GM06990 (cell line): ENCODE data around the gene PRDM8.
"Not testable (repeated sequence)": the region's sequence is repeated elsewhere in the genome, so short reads cannot be mapped to it uniquely, and the experiment has no call there.

Experiments
- DNase-seq: peaks from one replicate; pipeline ENCODE4 v3.0.0-alpha.2; 2011; ENCODE audit not compliant: insufficient read length; ENCODE audit errors: extremely low read depth
- H3K27me3 ChIP-seq: replicated peaks from 2 replicates; pipeline ENCODE4 v1.6.0; 2011; ENCODE audit warnings: low read length; ENCODE audit not compliant: control insufficient read depth, insufficient read depth
- H3K36me3 ChIP-seq: 2 replicates; pipeline ENCODE4 v1.5.1; 2011; ENCODE audit warnings: low read length; ENCODE audit not compliant: control insufficient read depth, insufficient read depth
- H3K4me3 ChIP-seq: replicated peaks from 2 replicates; pipeline ENCODE4 v1.5.1; 2011; ENCODE audit warnings: low read depth, mild to moderate bottlenecking, control low read depth, low read length
- TF ChIP-seq, protein P1 (sequence below): IDR thresholded peaks from 2 replicates; pipeline ENCODE4 v1.5.1; 2011; ENCODE audit warnings: low read length, control low read depth, mild to moderate bottlenecking, inconsistent platforms; ENCODE audit not compliant: insufficient read depth, poor library complexity, severe bottlenecking

The PRDM8 gene

DNA sequence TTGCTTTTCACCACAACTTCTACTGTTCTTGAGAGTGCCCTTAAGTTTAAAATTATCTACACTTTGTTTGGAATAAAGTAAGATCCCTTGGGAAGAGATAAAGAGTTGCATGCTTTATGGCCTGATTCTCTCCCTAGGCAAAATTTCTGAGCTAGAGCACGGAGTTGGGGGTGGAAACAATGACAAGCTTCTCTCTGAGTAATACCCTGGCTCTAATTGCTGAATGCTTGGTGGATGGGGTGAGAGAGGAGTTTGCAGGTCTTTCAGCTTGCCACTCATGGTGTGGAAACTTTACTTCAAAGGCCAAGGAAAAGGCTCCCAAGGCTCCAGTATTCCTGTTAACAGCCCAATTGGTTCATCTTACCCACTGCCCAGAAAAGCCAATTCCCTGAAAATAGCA is 26.1 kb upstream of the PRDM8 start:
- no peaks in the 10 kb centered on the region for H3K36me3 ChIP-seq
- TF ChIP-seq, protein P1, sequence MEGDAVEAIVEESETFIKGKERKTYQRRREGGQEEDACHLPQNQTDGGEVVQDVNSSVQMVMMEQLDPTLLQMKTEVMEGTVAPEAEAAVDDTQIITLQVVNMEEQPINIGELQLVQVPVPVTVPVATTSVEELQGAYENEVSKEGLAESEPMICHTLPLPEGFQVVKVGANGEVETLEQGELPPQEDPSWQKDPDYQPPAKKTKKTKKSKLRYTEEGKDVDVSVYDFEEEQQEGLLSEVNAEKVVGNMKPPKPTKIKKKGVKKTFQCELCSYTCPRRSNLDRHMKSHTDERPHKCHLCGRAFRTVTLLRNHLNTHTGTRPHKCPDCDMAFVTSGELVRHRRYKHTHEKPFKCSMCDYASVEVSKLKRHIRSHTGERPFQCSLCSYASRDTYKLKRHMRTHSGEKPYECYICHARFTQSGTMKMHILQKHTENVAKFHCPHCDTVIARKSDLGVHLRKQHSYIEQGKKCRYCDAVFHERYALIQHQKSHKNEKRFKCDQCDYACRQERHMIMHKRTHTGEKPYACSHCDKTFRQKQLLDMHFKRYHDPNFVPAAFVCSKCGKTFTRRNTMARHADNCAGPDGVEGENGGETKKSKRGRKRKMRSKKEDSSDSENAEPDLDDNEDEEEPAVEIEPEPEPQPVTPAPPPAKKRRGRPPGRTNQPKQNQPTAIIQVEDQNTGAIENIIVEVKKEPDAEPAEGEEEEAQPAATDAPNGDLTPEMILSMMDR: no peak
- no peak overlapping the region for H3K4me3 ChIP-seq
- H3K27me3 ChIP-seq: no peaks in the 10 kb centered on the region
- DNase-seq: no peak

DNA sequence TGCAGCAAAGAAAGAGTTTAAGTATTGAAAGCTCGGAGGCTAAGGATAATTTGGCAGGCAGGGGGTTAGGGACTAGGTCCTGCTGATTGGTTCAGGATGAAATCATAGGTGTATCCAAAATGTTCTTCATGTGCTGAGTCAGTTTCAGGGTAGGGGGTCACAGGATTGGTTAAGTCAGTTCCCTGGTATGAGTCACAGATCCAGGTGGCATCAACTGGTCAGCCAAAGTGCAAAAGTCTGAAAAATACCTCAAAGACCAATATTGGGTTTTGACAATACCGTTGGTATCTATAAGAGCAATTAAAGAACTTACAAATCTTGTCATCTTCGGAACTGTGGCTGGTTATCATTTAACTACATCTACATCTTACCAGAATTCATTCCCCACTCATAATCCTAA is 25.6 kb upstream of the PRDM8 start:
- DNase-seq: no peak
- no peaks in the 10 kb centered on the region for H3K36me3 ChIP-seq
- TF ChIP-seq, protein P1: no peak
- H3K4me3 ChIP-seq: no peak overlapping the region
- H3K27me3 ChIP-seq: no peaks in the 10 kb centered on the region

DNA sequence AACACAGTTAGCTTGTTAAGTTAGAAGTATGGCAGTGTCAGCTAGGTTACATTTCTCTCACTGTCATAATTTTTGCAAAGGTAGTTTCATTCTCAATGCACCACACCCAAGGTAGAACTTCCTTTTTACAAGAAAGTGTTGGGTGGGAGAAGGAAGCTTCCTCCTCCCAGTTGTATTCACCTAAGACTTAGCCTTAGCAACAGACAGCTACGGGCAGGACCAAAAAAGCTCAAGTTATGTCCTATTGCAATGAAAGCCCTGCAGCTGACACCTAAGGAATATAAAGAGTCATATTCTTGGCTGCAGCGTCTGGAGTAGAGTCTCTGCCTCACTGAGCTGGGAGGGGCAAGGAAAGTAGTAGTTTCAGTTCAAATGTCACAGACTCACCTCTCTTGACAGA is 25.1 kb upstream of the PRDM8 start:
- H3K4me3 ChIP-seq: no peak overlapping the region
- no peaks in the 10 kb centered on the region for H3K36me3 ChIP-seq
- TF ChIP-seq, protein P1: no peak
- H3K27me3 ChIP-seq: no peaks in the 10 kb centered on the region
- peak; percentile 20 for DNase-seq

DNA sequence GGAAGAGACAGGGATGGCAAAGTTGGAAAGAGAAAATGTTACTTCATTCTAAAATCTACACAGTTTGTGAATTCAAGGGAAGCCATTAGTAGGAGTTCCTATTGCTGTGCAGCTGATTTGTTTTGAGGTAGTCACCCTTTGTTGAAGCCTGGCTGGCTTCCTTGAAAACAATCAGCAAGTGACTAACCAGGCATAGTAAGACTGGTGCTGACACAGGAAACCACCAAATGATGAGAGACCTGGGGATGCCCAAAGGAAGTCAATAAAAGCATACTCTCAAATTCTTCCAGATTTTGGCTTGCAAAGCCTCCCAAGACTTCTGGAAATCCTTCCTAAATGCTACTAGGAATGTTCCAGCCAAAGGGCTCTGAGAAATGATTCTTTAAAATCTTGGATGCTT is 23.9 kb upstream of the PRDM8 start:
- TF ChIP-seq, protein P1: no peak
- H3K27me3 ChIP-seq: no peaks in the 10 kb centered on the region
- no peak for DNase-seq
- no peak overlapping the region for H3K4me3 ChIP-seq
- H3K36me3 ChIP-seq: no peaks in the 10 kb centered on the region

DNA sequence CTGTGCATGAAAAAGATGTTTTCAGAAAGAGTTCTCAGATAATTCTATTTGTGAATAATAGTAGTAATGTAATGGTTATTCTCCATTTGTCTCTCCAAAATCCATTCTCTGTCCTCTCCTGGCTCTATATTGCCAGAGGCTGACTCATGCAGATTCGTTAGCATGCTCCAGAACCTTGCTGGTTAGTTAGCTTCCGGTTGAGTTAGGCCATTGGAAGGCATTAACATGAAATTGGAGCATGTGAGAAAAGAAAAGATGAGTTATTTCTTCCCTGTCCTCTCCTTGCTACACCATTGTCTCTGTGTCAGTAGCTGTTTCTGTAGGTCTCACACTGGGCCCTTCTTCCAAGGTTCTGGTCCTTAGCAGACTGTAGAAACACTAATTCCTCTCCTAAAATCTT is 23.5 kb upstream of the PRDM8 start:
- DNase-seq: no peak
- Histone ChIP-seq H3K36me3 (no peaks in the 10 kb centered on the region), H3K27me3 (no peaks in the 10 kb centered on the region), H3K4me3 (no peak overlapping the region)
- TF ChIP-seq, protein P1: no peak

DNA sequence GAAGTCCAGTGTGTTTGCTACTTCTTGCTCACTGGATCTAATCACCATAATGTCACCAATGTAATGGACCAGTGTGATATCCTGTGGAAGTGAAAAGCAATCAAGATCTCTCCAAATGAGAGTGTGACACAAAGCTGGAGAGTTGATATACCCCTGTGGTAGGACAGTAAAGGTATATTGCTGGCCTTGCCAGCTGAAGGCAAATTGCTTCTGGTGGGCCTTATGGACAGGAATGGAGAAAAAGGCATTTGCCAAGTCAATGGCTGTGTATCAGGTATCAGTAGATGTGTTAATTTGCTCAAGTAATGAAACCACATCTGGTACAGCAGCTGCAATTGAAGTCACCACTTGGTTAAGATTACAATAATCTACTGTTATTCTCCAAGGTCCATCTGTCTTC is 19.5 kb upstream of the PRDM8 start:
- H3K27me3 ChIP-seq, H3K4me3 ChIP-seq, H3K36me3 ChIP-seq, DNase-seq: not testable (repeated sequence)
